NCI-H1092 (cell line): ENCODE data around the gene RNASE1.
"Not testable (repeated sequence)": the region's sequence is repeated elsewhere in the genome, so short reads cannot be mapped to it uniquely, and the experiment has no call there.

Source experiments
- DNase-seq: peaks from one replicate; lab custom pipeline; 2025; lab: John Stamatoyannopoulos, UW

RNASE1 gene

DNA sequence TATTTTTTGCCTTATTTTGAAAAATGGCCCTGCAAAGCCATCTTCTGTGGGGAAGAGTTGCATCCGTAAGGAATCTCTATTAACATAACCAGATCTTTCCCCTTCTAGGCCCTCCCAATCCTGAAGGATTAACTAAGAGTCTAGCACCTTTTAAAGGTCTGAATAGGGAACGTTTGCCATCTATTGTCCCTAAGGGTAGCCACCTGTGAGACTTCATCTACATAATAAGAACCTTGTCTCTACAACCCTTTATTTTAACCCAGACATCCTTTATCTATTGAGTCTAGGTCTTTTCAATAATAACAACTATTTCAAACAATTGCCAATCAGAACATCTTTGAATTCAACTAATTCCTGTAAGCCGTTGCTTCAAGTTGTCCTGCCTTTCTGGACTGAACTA, 30.0 kb downstream of the RNASE1 start:
- DNase-seq, result no peak

DNA sequence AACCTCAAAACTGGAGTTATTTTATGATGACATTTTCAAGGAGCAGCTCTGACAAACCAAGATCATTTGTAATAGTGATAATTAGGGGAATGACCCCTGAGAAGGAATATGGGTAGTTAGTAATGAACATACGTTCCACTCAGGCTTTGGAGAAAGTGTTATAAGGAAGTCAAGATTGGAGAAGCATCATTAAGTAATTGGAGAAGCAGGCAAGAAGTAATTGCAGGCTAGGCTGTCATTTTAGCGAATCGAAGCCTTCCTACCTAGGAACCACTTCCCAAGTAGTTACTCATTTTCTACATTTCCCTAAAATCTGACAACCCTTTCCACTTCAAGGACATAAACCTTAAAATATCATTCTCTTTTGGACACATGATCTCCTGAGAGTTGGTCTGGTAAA, 33.2 kb downstream of the RNASE1 start:
- DNase-seq, result no peak

DNA sequence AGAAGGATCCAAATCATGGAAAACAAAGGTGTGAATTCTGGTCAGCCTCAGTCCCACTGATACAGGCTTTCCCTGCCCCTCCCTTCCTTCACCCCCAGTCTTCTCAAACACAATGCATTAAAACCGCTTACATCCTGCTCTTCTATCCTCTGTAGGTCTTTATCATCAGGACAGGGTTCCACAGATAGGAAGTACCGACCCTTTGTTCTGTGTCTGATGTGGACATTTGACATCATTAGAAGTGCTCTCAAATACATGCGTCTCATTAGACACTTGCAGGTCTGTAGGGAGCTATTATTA, 34.1 kb downstream of the RNASE1 start:
- no peak for DNase-seq

DNA sequence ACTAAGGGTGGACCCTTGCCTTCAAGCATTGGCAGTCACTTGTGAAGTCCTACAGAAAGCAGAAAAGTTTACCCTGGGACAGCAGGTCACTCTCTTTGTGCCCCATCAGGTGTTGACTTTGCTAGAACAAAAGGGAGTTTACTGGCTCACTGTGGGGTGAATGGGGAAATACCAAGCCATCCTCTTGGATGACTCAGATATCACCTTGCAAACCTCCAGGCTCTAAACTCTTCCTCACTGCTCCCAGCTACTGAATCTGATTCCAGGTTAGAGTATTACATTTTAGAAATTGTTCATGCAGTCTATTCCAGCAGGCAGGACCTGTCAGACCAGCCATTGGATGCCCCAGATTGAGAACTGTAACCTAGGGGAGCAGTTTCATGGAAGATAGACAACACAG, 41.7 kb downstream of the RNASE1 start:
- no peak for DNase-seq

DNA sequence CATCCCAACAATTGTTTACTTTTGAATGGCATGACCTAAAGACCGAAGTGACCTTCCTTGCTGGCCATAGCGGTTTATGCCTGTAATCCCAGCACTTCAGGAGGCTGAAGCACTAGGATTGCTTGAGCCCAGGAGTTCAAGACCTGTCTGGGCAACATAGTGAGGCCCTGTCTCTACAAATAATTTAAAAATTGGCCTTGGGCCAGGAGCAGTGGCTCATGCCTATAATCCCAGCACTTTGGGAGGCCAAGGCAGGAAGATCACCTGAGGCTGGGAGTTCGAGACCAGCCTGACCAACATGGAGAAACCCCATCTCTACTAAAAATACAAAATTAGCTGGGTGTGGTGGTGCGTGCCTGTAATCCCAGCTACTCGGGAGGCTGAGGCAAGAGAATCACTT, 43.2 kb downstream of the RNASE1 start:
- not testable (repeated sequence) for DNase-seq

DNA sequence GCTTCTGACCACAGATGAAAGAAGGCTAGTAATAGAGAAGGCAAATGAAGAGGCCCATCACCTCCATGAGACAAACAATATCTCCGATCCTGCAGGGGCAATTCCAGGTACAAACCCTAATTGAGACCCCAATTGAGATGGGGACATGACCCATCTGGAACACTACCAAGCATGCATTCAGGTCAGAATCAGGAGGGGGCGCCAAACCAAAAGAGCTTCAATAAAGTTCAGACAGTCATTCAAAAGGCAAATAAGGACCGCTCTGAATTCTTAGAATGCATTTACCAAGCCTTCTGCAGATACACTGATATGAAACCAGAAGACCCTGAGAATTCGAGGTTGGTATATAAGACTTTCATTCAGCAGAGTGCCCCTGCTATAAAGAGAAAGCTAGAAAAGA, 44.7 kb downstream of the RNASE1 start:
- no peak for DNase-seq

DNA sequence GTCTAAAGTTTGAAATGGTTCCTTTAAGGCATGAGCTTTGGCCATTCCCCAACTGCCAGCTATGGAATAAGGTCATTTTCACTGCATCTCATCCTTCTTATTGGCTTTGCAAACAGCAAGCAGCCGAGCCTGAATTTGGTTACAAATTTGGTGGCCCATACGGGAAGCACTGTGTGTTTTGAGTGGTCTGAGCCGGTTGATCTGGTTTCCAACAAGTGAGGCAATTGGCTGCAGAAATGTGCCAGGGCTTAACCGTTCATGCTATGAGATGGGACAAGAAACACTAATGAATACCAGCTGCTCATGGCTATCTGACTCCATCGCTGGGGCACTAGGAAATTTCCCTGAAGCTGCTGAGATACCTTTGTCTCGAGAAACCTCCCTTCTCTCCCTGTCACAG, 47.6 kb downstream of the RNASE1 start:
- no peak for DNase-seq

DNA sequence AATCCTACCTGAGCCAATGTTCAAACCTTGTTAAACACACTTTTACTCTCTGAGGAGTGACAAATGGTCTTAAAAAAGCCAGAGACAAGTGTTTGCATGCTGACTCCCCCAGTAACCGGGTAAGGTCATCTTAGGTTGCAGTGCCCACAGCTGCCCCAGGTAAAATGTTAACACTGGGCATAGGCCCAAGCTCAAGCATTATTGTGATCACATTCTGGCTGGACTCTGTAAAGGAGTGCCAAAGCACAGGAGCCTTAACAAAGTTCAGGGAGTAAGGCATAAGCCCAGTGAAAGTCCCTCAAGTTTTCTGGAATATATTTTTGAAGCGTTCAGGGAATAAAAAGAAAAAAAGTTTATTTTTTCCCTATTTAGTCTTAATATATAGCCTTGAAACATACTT, 48.3 kb downstream of the RNASE1 start:
- no peak for DNase-seq

DNA sequence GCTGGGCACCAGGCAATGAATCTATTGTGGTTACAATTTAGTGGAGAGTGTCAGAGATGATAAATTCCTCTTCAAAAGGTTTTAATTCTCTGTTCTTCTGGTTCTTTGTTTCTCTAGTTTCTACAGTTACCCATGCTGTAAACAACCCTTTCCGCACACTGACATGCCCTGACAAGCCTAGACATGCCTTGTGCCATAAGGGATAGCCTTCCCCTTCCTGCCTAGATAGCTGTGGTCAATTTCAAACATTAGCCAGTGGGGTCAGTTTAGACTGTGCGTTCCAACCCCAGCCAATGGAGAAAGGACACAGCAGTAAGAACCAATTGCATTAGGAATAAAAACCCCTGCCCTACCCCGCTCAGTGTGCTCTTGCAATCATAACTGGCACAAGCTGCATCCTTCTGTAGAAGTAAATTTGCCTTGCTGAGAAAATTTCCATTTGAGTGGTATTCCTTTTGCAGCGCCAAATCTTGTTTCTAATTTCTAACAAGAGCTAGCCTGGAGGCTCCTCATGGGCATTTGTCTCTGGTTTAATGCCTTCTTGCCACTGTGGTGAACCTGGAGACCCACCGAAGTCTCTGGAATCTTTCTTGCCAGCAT, 50.6 kb downstream of the RNASE1 start:
- no peak for DNase-seq
